Prostate gland (tissue), 2 donors: ENCODE results near the gene OR6X1.

Source experiments
- CTCF ChIP-seq, 4 experiments: fragments of 200-600 bp in 2 of 4; fragments of 450-650 bp in 2 of 4; sonication (generic) in 2 of 4; IDR thresholded peaks; 1 replicate in 3 of 4; 2 replicates in 1 of 4; pipeline ENCODE4 v1.5.1; 2016 to 2019; ENCODE audit warnings: antibody characterized with exemption in 4 of 4, mild to moderate bottlenecking in 2 of 4, moderate library complexity in 2 of 4
- POLR2A ChIP-seq: fragments of 450-650 bp; IDR thresholded peaks from one replicate; pipeline ENCODE4 v1.6.1; 2016; ENCODE audit warnings: antibody characterized with exemption, mild to moderate bottlenecking

GRCh38 chr11:123736769-123737168 lies 17.5 kb downstream of the OR6X1 start:
- TF ChIP-seq CTCF (IDR thresholded peaks at IDR 0.05), result no peak
- TF ChIP-seq POLR2A, result no peak
